Measurements from ENCODE around the gene TRAF6. TPM values are rescaled to one million over a fixed set of nuclear protein-coding genes. Genes with fewer than 3 reads are reported as not detected.

The TRAF6 gene
- total RNA-seq, 1 donor = 11.6 TPM

DNA sequence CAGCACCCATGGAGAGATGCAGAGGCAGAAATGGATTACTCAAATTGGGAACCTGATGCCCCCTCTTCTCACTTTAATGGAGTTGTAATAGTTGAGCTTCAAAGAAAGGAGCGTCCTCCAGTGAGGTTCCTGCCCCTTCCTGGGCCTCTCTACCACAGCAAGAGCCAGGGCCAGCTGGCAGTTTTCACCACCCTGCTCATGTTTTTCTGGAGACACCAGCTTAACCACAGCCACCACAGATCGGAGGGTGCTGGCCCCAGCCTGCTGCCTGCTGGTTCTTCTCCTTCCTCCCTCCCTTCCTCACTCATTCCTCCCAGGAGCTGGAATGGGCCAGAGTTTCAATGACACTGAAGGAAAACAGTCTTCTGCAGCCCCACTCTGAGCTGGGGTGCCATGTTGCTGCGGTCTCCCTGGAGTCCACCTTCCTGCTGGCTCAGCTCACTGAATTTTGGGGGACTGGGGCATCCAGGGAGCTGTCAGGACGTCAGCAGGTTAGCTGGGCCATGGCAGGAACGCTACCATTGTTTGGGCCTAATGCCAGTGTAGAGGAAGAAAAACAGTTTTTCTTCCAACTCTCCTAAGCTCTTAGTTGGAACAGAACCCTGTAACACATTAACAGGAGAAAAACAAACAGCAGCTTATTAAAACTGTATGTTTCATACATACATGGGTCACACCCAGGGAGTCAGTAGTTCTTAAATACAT lies 57.7 kb downstream of the TRAF6 start:
- Histone ChIP-seq H3K79me2 (ENCODE audit: insufficient read depth, low read length) (no peaks in the 10 kb centered on the region), H3K27ac (ENCODE audit: low read depth, low read length) (no peak overlapping the region), H3K36me3 (ENCODE audit: insufficient read depth, low read length) (peaks cover 6% of the 10 kb centered on the region), H3K4me3 (ENCODE audit: insufficient read depth, low read length) (no peak overlapping the region), H3K4me2 (ENCODE audit: insufficient read depth, low read length) (no peak overlapping the region), H4K20me1 (ENCODE audit: insufficient read depth, low read length) (no peaks in the 10 kb centered on the region), H2AFZ (ENCODE audit: low read length) (no peak overlapping the region), H3K9me3 (ENCODE audit: low read depth, low read length) (no peaks in the 10 kb centered on the region), H3K4me1 (ENCODE audit: insufficient read depth, low read length) (peaks cover 70% of the 10 kb centered on the region), H3K27me3 (ENCODE audit: insufficient read depth, low read length) (no peaks in the 10 kb centered on the region)
- no peak for DNase-seq (ENCODE audit: insufficient read length, low spot score, missing footprints)
- TF ChIP-seq, protein P1, sequence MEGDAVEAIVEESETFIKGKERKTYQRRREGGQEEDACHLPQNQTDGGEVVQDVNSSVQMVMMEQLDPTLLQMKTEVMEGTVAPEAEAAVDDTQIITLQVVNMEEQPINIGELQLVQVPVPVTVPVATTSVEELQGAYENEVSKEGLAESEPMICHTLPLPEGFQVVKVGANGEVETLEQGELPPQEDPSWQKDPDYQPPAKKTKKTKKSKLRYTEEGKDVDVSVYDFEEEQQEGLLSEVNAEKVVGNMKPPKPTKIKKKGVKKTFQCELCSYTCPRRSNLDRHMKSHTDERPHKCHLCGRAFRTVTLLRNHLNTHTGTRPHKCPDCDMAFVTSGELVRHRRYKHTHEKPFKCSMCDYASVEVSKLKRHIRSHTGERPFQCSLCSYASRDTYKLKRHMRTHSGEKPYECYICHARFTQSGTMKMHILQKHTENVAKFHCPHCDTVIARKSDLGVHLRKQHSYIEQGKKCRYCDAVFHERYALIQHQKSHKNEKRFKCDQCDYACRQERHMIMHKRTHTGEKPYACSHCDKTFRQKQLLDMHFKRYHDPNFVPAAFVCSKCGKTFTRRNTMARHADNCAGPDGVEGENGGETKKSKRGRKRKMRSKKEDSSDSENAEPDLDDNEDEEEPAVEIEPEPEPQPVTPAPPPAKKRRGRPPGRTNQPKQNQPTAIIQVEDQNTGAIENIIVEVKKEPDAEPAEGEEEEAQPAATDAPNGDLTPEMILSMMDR (IDR thresholded peaks at IDR 0.05; ENCODE audit: extremely low read depth, low read depth, low read length) = no peak

DNA sequence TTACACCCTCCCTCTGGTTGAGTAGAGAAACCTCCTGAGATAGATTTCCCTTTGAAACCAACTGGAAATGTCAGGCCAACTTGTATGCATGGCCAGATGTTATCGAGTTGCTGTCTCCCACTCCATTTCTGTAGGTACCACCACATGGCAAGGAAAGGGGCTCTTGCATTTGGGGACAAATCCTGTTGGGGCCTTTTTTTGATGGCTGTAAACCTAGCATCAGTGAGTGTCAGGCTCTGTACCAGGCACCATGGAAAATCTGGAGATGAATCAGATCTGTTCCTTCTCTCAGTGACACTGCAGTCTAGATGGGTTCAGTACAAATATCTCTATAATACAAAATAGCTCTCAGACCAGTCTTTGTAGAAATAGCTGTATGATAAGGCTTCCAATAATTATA lies 58.4 kb downstream of the TRAF6 start:
- H2AFZ ChIP-seq (ENCODE audit: low read length) = no peak overlapping the region
- H3K9me3 ChIP-seq (ENCODE audit: low read depth, low read length) = no peaks in the 10 kb centered on the region
- TF ChIP-seq, protein P1 (IDR thresholded peaks at IDR 0.05; ENCODE audit: extremely low read depth, low read depth, low read length) = no peak
- no peaks in the 10 kb centered on the region for H4K20me1 ChIP-seq (ENCODE audit: insufficient read depth, low read length)
- peaks cover 7% of the 10 kb centered on the region for H3K36me3 ChIP-seq (ENCODE audit: insufficient read depth, low read length)
- H3K79me2 ChIP-seq (ENCODE audit: insufficient read depth, low read length) = no peaks in the 10 kb centered on the region
- H3K4me3 ChIP-seq (ENCODE audit: insufficient read depth, low read length) = no peak overlapping the region
- H3K27ac ChIP-seq (ENCODE audit: low read depth, low read length) = no peak overlapping the region
- DNase-seq (ENCODE audit: insufficient read length, low spot score, missing footprints) = no peak
- H3K4me2 ChIP-seq (ENCODE audit: insufficient read depth, low read length) = no peak overlapping the region
- peaks cover 69% of the 10 kb centered on the region for H3K4me1 ChIP-seq (ENCODE audit: insufficient read depth, low read length)
- H3K27me3 ChIP-seq (ENCODE audit: insufficient read depth, low read length) = no peaks in the 10 kb centered on the region

DNA sequence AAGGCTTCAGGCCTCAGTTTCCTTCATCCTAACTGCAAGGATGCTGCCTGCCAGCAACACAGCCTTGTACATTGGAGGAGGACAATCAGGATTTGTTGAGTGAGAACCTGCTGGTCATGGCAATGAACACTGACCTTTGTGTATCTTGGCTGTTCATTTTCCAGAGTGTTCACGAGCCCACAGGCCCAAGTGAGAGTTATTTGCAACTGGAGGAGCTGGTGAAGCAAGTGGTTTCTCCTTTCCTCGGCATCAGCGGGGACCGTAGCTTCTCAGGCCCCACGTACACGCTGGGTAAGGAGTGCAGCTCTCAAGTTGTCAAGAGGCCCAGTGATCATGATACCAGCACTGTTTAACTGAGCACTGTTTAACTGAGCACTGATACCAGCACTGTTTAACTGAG lies 59.0 kb downstream of the TRAF6 start:
- no peak overlapping the region for H3K27ac ChIP-seq (ENCODE audit: low read depth, low read length)
- peaks cover 12% of the 10 kb centered on the region for H3K36me3 ChIP-seq (ENCODE audit: insufficient read depth, low read length)

DNA sequence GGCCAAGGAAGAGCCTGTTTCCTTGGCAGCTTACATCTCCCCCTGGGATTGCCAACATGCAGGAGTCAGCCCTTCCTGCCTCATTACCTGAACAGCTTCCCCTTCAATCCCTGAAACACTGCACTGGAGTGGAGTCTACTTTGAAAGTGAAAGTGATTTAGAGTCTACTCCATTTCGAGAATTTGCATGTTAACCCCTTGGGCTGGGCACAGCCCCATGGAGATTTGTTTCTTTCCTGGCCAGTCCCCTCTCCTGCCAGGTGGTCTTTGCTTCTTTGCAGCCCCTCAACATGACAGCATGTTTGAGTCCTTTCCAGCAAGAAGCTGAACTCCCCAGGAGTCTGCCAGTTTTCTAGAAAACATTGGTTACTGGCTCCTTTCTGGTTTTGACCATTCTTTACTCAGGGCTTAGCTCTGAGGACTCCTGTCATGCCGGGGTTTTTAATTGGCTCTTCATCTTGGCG lies 59.9 kb downstream of the TRAF6 start:
- Histone ChIP-seq H2AFZ (ENCODE audit: low read length) (peak overlapping the region; percentile 84), H3K27me3 (ENCODE audit: insufficient read depth, low read length) (no peaks in the 10 kb centered on the region), H3K36me3 (ENCODE audit: insufficient read depth, low read length) (peaks cover 12% of the 10 kb centered on the region), H3K79me2 (ENCODE audit: insufficient read depth, low read length) (no peaks in the 10 kb centered on the region), H3K9me3 (ENCODE audit: low read depth, low read length) (no peaks in the 10 kb centered on the region), H4K20me1 (ENCODE audit: insufficient read depth, low read length) (no peaks in the 10 kb centered on the region), H3K4me2 (ENCODE audit: insufficient read depth, low read length) (peak overlapping the region; percentile 83), H3K27ac (ENCODE audit: low read depth, low read length) (peak overlapping the region; percentile 16), H3K4me3 (ENCODE audit: insufficient read depth, low read length) (peak overlapping the region; percentile 62), H3K4me1 (ENCODE audit: insufficient read depth, low read length) (peaks cover 55% of the 10 kb centered on the region)
- no peak for DNase-seq (ENCODE audit: insufficient read length, low spot score, missing footprints)
- TF ChIP-seq, protein P1 (IDR thresholded peaks at IDR 0.05; ENCODE audit: extremely low read depth, low read depth, low read length) = no peak

More for the DNA sequence above, 59.0 kb downstream of the TRAF6 start:
- Histone ChIP-seq H3K79me2 (ENCODE audit: insufficient read depth, low read length) (no peaks in the 10 kb centered on the region), H4K20me1 (ENCODE audit: insufficient read depth, low read length) (no peaks in the 10 kb centered on the region), H3K27me3 (ENCODE audit: insufficient read depth, low read length) (no peaks in the 10 kb centered on the region), H3K4me2 (ENCODE audit: insufficient read depth, low read length) (no peak overlapping the region), H3K4me3 (ENCODE audit: insufficient read depth, low read length) (no peak overlapping the region), H2AFZ (ENCODE audit: low read length) (no peak overlapping the region), H3K9me3 (ENCODE audit: low read depth, low read length) (no peaks in the 10 kb centered on the region), H3K4me1 (ENCODE audit: insufficient read depth, low read length) (peaks cover 63% of the 10 kb centered on the region)
- TF ChIP-seq, protein P1 (IDR thresholded peaks at IDR 0.05; ENCODE audit: extremely low read depth, low read depth, low read length) = no peak
- no peak for DNase-seq (ENCODE audit: insufficient read length, low spot score, missing footprints)
